GM19035 (cell line): ENCODE results near the gene ALDH1L1.

Source experiments
- ATAC-seq: cut with Tn5 transposase; IDR thresholded peaks from one replicate; pipeline ENCODE4 v1.9.1; 2021; ENCODE audit not compliant: unreplicated experiment

Gene ALDH1L1

DNA sequence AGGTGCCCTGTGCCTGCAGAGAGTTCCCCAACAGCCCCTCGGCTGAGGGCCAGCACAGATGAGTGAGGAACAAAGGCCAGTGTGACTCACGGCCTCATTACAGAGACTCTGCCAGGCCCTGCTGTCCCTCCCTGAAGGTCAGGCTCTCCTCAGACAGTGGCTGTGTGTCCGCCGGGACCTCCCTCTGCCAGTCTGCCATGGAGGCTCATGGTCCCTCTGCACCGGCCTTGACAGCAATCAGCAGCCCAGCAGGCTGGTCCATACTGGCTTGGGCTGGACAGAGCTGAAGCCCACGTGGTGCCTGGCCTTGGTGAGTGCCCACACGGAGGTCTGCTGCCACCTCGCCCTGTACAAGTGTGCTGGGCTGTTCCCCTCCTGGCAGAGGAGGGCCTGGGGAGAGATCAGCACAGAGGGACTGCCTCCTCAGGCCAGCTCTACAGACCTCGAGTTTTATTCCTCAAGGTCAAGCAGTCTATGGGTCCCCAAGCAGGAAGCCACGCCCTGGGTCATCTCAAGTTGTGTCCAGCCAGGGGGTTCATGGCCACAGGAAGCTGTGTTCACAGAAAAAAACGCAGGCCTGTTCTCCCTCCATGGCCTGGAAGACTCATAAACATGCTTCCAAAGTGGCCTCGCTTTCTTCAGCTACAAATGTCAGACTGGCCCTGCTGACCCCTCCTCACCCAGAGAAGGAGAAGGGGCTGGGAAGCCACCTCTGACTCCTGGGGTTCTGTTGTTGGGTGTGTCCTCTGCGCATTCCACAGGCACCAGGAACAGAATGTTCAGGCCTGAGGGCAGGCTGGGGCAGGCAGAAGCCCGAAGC lies 123.5 kb downstream of the ALDH1L1 start:
- no peak for ATAC-seq

DNA sequence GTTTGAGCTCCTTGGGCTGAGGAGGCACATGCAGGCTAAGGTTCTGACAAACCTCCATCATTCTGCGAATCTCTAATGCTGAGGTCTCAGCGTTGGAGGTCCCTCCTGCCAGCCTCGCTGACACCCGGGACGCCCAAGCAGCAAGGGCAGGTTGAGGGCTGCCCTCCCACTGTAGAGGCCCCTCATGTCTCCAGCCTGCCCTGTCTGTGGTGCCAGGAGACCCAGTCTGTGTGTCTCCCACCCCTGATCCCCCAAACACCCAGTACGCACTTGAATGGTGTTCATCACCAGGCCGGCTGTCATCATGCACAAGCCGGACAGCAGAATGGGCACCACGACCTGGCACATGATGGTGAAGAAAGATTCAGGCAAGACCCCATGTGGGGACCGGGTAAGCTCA lies 124.3 kb downstream of the ALDH1L1 start:
- ATAC-seq, result no peak

- no peak for ATAC-seq
Observed at GRCh38 chr3:126054870-126055269, 125.5 kb downstream of the ALDH1L1 start.

DNA sequence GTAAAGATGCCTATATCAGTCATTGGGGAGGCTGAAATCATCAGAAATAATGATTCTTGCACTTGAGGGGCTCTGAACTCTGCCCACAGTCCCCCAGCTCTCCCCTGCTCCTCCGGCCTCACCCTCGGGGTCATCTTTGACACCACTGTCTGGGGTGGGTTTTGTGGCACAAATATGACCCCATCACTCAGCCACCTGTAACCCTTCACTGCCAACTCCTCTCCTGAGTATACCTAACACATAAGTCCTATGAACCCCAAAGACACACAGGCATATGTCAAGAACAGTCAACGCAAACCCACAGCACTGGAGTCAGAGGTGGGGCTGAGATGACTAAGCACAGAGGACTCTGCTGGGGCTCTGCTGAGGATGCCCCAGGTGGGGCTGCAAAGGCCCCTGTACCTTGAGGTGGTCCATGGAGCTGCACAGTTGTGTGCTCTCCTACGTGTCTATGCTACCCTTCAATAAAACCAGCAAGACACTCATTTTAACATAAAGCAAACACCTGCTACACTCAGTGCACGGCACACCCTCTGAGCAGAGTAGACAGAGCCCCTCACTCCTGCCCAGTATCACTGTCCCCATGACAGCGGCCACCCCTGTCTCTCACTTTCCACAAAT lies 126.3 kb downstream of the ALDH1L1 start:
- ATAC-seq, result no peak
